Mucosa of rectum (tissue), 2 donors: ENCODE results near the gene ISX.

Experiments used
- H3K27ac ChIP-seq, 2 donors: one replicate each; pipeline ENCODE4 v1.7.0; 2013; ENCODE audit warnings: inconsistent platforms in 2 of 2, low read depth in 2 of 2, low read length in 2 of 2
- H3K27me3 ChIP-seq, 2 donors: one replicate each; pipeline ENCODE4 v1.7.0; 2013; ENCODE audit warnings: low read length in 2 of 2; ENCODE audit not compliant: control insufficient read depth in 2 of 2, insufficient read depth in 2 of 2
- H3K36me3 ChIP-seq, 2 donors: one replicate each; pipeline ENCODE4 v1.7.0; 2013; ENCODE audit warnings: low read length in 2 of 2; ENCODE audit not compliant: control insufficient read depth in 2 of 2, insufficient read depth in 2 of 2
- H3K4me1 ChIP-seq, 2 donors: one replicate each; pipeline ENCODE4 v1.7.0; 2013; ENCODE audit warnings: low read length in 2 of 2, mild to moderate bottlenecking in 1 of 2; ENCODE audit not compliant: control insufficient read depth in 2 of 2, insufficient read depth in 2 of 2
- H3K4me3 ChIP-seq, 2 donors: one replicate each; pipeline ENCODE4 v1.7.0; 2013; ENCODE audit warnings: low read length in 2 of 2
- H3K9ac ChIP-seq, 2 donors: one replicate each; pipeline ENCODE4 v1.7.0; 2013; ENCODE audit warnings: low read length in 2 of 2, low read depth in 1 of 2, mild to moderate bottlenecking in 1 of 2
- H3K9me3 ChIP-seq, 2 donors: one replicate each; pipeline ENCODE4 v1.7.0; 2013; ENCODE audit warnings: low read length in 2 of 2; ENCODE audit not compliant: control insufficient read depth in 2 of 2
- donor health status: healthy.
- donor health status: Normal muscosa, but diverticular disease.

The ISX gene

GRCh38 chr22:35051013-35051535, 14.9 kb upstream of the ISX start:
- H3K27me3 ChIP-seq, result no peaks in the 10 kb centered on the region
- no peak overlapping the region for H3K4me3 ChIP-seq
- H3K27ac ChIP-seq, result no peak overlapping the region
- no peaks in the 10 kb centered on the region for H3K36me3 ChIP-seq
- no peak overlapping the region for H3K9ac ChIP-seq
- H3K9me3 ChIP-seq, result no peaks in the 10 kb centered on the region
- H3K4me1 ChIP-seq, result no peaks in the 10 kb centered on the region

- H3K4me1 ChIP-seq, result no peaks in the 10 kb centered on the region
- no peaks in the 10 kb centered on the region for H3K9me3 ChIP-seq
- no peak overlapping the region for H3K27ac ChIP-seq
- H3K9ac ChIP-seq, result no peak overlapping the region
- H3K4me3 ChIP-seq, result no peak overlapping the region
- H3K27me3 ChIP-seq, result no peaks in the 10 kb centered on the region
- no peaks in the 10 kb centered on the region for H3K36me3 ChIP-seq
Measured at GRCh38 chr22:35051791-35052190, 14.2 kb upstream of the ISX start.

- Histone ChIP-seq H3K9me3 (no peaks in the 10 kb centered on the region), H3K4me1 (no peaks in the 10 kb centered on the region), H3K9ac (no peak overlapping the region), H3K4me3 (no peak overlapping the region), H3K27ac (no peak overlapping the region), H3K36me3 (no peaks in the 10 kb centered on the region), H3K27me3 (no peaks in the 10 kb centered on the region)
Measured at GRCh38 chr22:35053060-35053835, 12.7 kb upstream of the ISX start.

GRCh38 chr22:35054064-35054463, 11.9 kb upstream of the ISX start:
- Histone ChIP-seq H3K27ac (no peak overlapping the region), H3K36me3 (no peaks in the 10 kb centered on the region), H3K9ac (no peak overlapping the region), H3K4me3 (no peak overlapping the region), H3K9me3 (no peaks in the 10 kb centered on the region), H3K27me3 (no peaks in the 10 kb centered on the region), H3K4me1 (no peaks in the 10 kb centered on the region)

GRCh38 chr22:35056486-35056885, 9.5 kb upstream of the ISX start:
- no peaks in the 10 kb centered on the region for H3K4me1 ChIP-seq

GRCh38 chr22:35057155-35057554, 8.8 kb upstream of the ISX start:
- H3K27me3 ChIP-seq, result no peaks in the 10 kb centered on the region
- no peak overlapping the region for H3K27ac ChIP-seq
- H3K36me3 ChIP-seq, result no peaks in the 10 kb centered on the region
- H3K4me1 ChIP-seq, result no peaks in the 10 kb centered on the region
- no peak overlapping the region for H3K9ac ChIP-seq
- no peaks in the 10 kb centered on the region for H3K9me3 ChIP-seq
- H3K4me3 ChIP-seq, result no peak overlapping the region

More at GRCh38 chr22:35056486-35056885, 9.5 kb upstream of the ISX start:
- H3K27me3 ChIP-seq, result no peaks in the 10 kb centered on the region
- H3K9ac ChIP-seq, result no peak overlapping the region
- no peak overlapping the region for H3K27ac ChIP-seq
- no peaks in the 10 kb centered on the region for H3K36me3 ChIP-seq
- no peaks in the 10 kb centered on the region for H3K9me3 ChIP-seq
- no peak overlapping the region for H3K4me3 ChIP-seq

GRCh38 chr22:35059632-35060031, 6.3 kb upstream of the ISX start:
- Histone ChIP-seq H3K4me1 (peaks cover 0 to 3% of the 10 kb centered on the region in 2 donors), H3K9ac (no peak overlapping the region), H3K4me3 (no peak overlapping the region), H3K27me3 (no peaks in the 10 kb centered on the region), H3K9me3 (no peaks in the 10 kb centered on the region), H3K36me3 (no peaks in the 10 kb centered on the region), H3K27ac (no peak overlapping the region)

GRCh38 chr22:35064664-35065063, 1.3 kb upstream of the ISX start:
- peaks cover 0 to 2% of the 10 kb centered on the region in 2 donors for H3K36me3 ChIP-seq
- H3K9ac ChIP-seq, result no peak overlapping the region
- H3K27me3 ChIP-seq, result no peaks in the 10 kb centered on the region
- no peak overlapping the region for H3K4me3 ChIP-seq
- peaks cover 7 to 14% of the 10 kb centered on the region in 2 donors for H3K4me1 ChIP-seq
- peak overlapping the region; percentile 16 to 17 for H3K27ac ChIP-seq
- H3K9me3 ChIP-seq, result no peaks in the 10 kb centered on the region

GRCh38 chr22:35065183-35065582, 775 bp upstream of the ISX start:
- Histone ChIP-seq H3K4me1 (peaks cover 12 to 18% of the 10 kb centered on the region in 2 donors), H3K9me3 (no peaks in the 10 kb centered on the region), H3K27ac (peak overlapping the region; percentile 80 to 87), H3K36me3 (peaks cover 3 to 6% of the 10 kb centered on the region in 2 donors), H3K9ac (peak overlapping the region in 1 of 2 donors; percentile 93), H3K27me3 (no peaks in the 10 kb centered on the region), H3K4me3 (peak overlapping the region; percentile 84 to 94)

- Histone ChIP-seq H3K27me3 (no peaks in the 10 kb centered on the region), H3K4me1 (peaks cover 21 to 32% of the 10 kb centered on the region in 2 donors), H3K9me3 (no peaks in the 10 kb centered on the region), H3K4me3 (peak overlapping the region; percentile 84 to 94), H3K27ac (peak overlapping the region; percentile 80 to 87), H3K36me3 (peaks cover 6 to 12% of the 10 kb centered on the region in 2 donors), H3K9ac (peak overlapping the region; percentile 92 to 93)
Measured at GRCh38 chr22:35066768-35067167, 810 bp downstream of the ISX start.
